IPS-18c (cell line): ENCODE data around the gene NRTN.
A peak's percentile ranks its signal among the peaks of the same experiment; 100 is the strongest.

Experiments used
- H3K4me3 ChIP-seq: 2 replicates; pipeline ENCODE4 v1.7.0; 2013; ENCODE audit warnings: low read depth, mild to moderate bottlenecking, low read length, moderate library complexity; ENCODE audit not compliant: insufficient read depth
- H3K9me3 ChIP-seq: one replicate; pipeline ENCODE4 v1.6.1; 2013; ENCODE audit warnings: mild to moderate bottlenecking, low read length, moderate library complexity; ENCODE audit not compliant: control insufficient read depth, insufficient read depth

NRTN gene

DNA sequence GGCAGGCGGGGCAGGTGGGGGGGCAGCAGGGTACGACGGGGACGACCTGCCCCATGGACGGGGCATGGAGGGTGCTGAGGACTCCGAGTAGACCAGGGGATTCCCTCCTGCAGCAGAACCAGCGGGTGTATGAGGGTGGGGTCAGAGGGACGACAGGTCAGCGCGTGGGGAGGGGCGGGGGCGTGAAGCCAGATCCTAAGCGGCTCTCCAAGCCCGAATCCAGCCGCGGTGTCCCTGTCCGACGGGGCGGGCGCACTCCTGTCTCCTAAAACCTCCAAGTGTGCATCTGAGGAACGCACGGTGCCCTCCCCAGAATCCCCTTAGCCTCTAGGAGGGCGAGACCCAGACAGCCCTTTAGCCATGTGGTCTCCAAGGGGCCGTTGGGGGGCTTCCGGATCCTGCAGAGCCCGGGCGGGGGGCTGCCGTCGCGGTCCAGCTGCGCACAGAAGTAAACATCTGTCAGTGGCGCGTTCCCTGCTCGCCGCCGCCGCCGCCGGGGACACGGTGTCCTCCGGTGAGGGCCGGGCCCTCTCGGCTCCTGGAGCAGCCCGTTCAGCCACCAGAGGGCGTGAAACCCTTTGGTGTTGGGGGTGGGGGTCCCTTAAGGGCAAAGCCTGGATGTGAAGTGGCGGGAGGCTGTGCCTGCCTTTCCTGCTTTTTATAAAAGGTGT is 730 bp downstream of the NRTN start:
- H3K4me3 ChIP-seq = peak overlapping the region; percentile 49
- H3K9me3 ChIP-seq = no peaks in the 10 kb centered on the region

DNA sequence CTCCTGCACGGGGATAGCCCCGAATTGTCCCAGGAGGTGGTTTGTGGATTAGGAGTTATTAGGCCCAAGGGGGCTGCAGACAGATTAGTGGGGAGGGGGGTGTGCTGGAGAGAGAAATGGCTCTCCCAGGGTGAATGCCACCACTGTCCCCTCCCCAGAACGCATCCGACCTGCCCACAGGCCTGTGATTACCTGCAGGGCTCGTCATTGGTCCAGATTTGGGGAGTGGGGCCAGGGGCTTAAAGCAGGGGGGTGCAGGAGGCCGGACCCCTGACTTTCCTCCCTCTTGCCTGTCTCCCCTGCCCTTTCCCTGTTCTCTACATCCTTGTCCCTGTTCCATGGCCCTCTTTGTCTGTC is 1.2 kb downstream of the NRTN start:
- H3K9me3 ChIP-seq = no peaks in the 10 kb centered on the region
- H3K4me3 ChIP-seq = peak overlapping the region; percentile 20; the same call in 1 of the 2 replicates

DNA sequence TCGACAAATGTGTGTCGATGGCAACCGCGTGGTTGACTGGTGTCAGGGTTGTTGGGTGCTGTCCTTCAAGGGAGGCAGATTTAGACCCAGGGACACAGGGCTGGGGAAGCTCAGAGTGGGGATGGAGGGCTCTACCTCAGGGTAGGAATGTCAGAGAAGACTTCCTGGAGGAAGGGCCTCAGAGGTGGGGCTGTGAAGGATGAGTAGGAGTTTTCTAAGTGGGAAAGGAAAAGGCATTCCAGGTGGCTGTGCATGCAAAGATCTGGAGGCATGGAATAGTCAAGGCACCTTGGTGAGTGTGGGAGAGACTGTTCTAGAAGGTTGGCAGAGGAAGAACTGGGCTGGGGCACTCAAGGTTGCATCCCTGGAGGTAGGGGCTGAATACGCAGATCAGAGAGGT is 2.0 kb downstream of the NRTN start:
- no peaks in the 10 kb centered on the region for H3K9me3 ChIP-seq
- no peak overlapping the region for H3K4me3 ChIP-seq

DNA sequence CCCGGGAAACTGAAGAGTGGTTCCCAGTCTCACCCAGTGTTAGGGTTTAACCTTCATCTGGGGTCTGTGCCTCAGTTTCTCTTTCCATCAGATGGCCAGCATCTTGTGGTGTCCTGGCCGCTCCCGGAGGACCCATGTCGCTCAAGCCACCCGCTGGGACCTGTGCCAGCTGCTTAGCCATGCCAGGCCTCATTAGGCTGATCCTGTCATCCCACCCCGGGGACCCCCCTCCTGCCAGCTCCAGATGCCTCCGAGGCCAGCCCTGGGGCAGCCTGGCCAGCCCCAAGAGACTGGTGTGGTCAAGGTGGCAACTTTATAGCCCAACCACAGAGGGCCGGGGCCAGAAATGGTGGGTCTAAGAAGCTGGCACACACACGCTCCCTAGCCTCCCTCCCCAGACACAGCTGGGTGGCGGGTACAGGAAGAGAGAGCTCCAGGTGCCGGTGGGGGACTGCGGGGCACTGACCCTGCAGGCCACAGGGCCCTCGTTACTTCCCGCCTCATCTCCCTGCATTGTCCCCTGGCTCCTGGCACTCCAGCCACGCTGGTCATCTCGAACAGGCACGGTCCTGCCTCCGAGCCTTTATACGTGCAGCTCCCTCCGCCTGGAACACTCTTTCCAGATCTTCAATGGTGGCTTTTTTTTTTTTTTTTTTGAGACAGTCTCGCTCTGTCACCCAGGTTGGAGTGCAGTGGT is 3.4 kb downstream of the NRTN start:
- H3K4me3 ChIP-seq = no peak overlapping the region
- H3K9me3 ChIP-seq = no peaks in the 10 kb centered on the region

DNA sequence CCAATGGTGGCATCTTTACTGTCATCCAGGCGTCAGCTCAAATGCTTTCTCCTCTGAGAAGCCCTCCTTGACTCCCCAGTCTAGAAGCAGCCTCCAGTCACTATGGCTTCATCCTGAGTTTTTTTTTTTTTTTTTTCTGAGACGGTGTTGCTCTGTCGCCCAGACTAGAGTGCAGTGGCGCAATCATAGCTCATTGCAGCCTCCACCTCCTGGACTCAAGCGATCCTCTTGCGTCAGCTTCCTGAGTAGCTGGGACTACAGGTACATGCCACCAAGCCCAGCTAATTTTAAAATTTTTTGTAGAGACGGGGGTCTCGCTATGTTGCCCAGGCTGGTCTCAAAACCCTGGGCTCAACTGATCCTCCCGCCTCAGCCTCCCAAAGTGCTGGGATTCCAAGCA is 4.2 kb downstream of the NRTN start:
- Histone ChIP-seq H3K4me3 (no peak overlapping the region), H3K9me3 (no peaks in the 10 kb centered on the region)

DNA sequence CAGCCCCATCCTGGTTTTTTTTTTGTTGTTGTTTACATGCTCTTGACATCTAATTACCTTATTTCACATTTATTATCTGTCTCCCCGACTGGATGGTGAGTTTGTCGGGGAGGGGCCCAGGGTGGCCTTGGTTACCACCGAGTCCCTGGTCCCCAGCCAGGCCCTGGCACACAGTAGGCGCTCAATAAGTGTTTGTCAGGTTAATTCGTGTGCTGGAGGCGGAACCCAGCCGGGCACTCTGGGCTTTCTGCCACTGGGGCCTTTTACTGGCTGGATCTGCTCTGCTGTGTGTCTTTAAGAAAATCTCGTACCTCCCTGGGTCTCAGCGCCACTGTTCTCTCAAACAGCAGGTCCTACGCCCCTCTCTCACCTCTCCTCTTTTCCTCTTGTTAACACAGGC is 4.6 kb downstream of the NRTN start:
- H3K4me3 ChIP-seq = no peak overlapping the region
- no peaks in the 10 kb centered on the region for H3K9me3 ChIP-seq

DNA sequence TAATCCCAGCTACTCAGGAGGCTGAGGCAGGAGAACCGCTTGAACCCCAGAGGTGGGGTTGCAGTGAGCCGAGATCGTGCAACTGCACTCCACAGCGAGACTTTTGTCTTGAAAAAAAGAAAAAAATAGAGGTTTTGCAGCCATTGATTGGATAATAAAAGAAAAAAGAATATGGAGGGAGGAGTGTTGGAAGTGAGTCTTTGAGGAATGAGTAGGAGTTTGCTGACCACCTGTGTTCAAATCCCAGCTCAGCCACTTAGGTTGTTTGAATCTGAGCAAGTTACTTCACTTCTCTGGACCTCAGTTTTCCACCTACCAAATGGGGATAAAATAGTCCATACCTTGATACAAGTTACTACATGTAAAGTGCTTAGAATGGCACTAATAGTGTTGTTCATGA is 6.2 kb downstream of the NRTN start:
- Histone ChIP-seq H3K4me3 (no peak overlapping the region), H3K9me3 (no peaks in the 10 kb centered on the region)

DNA sequence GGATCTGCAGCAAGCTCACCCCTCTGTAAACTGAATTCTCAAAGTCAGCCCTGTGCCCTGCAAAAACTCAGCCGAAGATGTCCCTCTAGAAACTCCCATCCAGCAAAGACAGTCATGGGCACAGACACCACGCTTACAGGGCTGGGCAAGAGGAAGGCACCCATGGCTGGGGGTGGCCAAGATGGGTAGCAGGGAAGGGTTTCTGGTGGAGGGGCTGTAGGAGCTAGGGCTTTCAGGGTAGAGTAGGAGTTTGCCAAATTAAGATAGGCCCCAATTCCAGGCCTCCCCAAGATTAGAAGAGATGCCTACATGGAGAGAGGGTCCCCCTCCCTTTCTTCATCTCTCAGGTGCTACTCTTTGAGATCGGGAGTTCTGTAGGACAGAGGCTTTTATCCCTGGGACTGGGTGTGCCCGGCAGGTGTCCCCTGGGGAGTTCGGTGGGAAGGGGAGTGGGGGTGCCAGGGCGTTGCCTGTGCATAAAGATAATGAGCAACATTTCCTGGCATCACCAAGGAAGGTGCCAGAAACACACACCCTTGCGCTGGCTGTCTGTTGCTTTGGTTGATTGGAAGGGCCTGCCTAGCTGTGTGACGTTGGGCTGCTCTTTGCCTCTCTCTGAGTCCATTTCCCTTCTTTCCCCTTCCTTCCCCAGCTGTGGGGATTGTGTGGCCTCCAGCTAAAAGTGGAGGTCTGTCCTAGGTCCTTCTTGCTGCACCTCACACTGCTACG is 9.4 kb downstream of the NRTN start:
- H3K4me3 ChIP-seq = no peak overlapping the region
- peaks cover 2% of the 10 kb centered on the region for H3K9me3 ChIP-seq

DNA sequence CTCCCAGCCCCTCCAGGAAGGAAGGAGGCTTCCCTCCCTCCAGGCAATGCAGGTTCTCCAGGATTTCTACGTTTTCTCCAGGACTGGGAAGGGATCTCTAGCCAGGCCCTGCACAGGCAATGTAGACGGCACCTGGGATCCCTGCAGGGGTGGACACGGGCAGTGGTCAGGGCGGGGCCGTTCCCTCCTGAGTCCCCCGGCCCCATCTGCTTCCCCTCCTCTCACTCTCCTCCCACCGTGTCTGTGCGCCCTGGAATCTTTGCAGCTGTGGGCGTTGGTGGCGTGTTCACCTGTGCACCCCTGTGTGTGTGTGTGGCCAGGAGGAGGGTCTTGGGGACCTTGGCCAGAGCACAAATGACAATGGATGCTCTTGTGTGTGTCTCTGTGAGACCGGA is 10.0 kb downstream of the NRTN start:
- peaks cover 2% of the 10 kb centered on the region for H3K9me3 ChIP-seq
- H3K4me3 ChIP-seq = no peak overlapping the region

DNA sequence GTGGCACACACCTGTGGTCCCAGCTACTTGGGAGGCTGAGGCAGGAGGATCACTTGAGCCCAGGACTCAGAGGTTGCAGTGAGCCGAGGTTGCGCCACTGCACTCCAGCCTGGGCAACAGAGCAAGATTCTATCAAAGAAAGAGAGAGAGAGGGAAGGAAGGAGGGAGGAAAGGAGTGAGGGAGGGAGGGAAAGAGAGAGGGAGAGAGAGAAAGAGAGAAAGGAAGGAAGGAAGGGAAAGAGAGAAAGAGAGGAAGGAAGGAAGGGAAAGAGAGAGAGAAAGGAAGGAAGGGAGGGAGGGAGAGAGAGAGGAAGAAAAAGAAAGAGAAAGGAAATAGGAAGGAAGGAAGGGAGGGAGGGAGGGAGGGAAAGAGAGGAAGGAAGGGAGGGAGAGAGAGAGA is 12.4 kb downstream of the NRTN start:
- H3K9me3 ChIP-seq = peaks cover 2% of the 10 kb centered on the region
- no peak overlapping the region for H3K4me3 ChIP-seq

DNA sequence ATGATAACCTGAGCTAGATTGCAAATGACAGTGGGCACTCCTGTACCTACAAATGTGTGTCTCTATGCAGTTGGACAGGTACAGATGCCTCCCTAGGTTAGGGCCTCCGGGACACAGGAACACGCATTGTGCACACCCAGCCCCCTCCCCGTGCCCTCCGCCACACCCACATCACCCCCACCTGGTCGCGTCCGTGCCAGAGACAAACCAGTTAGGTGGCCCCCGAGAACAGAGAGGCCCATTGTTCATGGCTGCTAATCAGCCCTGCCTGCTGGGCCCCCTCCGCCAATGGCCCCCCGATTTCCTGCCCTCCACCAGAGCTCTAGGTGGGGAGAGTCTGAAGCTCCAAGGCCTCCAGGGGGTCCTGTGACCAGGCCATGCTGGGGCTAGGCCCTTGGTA is 13.7 kb downstream of the NRTN start:
- peaks cover 2% of the 10 kb centered on the region for H3K9me3 ChIP-seq
- no peak overlapping the region for H3K4me3 ChIP-seq

DNA sequence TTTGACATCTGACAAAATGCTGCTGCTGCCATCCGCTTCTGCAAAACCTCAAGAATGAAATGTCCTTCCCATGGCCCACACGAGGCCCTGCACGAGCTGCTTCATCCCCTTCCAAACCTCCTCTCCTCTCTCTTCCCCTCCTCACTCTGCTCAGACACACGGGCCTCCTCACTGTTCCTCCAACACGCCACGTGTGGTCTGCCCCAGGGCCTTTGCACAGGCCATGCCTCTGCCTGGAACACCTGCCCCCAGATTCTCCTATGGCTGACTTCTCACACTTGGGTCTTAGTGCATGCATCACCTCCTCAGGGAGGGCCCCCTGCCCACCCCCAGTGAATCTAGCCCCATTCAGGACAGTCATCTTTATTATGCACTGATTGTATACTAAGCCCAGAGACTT is 15.9 kb downstream of the NRTN start:
- Histone ChIP-seq H3K9me3 (peaks cover 4% of the 10 kb centered on the region), H3K4me3 (no peak overlapping the region)

DNA sequence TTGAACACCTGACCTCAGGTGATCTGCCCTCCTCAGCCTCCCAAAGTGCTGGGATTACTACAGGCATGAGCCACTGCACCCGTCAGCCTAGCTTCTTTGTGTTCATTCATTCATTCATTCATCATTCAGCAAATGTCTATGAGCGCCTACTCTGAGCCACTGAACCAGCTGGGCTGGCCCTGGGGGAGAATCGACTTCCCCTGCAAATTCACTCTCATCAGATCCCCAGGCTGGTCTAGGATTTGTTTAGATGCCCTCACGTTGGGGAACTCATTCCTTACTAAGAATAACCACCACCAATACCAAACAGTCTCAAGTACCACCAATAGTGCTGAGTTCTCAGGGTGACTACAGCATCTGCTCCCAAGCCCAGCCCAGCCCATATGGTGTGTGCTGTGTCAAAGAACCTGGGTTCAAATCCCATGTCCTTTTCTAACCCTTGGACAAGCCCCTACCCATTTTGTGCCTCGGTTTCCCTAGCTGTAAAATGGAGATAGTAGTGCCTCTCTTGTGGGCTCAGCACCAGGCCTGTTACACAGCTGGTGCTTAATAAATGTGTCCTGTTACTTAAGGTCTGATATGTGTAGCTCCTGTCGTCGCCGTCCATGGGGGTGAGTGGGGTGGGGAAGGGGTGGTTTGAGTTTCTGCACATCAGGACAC is 16.8 kb downstream of the NRTN start:
- Histone ChIP-seq H3K9me3 (peaks cover 4% of the 10 kb centered on the region), H3K4me3 (no peak overlapping the region)

DNA sequence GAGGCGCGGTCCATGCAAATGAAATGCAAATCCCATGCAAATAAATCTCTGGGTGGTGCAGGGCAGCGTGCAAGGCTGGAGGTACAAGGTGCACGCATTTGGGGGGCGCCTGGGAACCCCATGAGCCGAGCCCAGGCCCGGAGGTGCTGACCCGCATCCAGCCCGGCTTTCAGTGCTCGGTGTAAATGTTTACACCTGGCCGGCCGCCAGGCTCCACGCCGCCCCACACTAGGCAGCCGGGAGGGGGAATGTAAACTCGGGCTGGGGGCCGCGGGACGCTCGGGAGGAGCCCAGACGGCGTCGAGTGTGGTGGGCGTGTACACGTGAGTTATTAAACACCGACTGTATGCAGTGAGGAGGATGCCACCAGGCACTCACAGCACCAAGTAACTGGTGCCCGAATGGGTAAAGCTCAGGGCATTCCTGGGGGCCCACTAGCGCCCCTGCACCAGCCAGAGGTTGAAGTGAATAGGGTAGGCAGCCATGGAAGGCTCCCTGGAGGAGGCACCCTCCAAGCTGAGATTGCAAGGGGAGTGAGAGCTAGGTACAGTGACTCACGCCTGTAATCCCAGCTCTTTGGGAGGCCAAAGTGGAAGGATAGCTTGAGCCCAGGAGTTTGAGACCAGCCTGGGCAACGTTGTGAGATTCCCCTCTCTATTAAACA is 17.4 kb downstream of the NRTN start:
- H3K4me3 ChIP-seq = no peak overlapping the region
- peaks cover 4% of the 10 kb centered on the region for H3K9me3 ChIP-seq

DNA sequence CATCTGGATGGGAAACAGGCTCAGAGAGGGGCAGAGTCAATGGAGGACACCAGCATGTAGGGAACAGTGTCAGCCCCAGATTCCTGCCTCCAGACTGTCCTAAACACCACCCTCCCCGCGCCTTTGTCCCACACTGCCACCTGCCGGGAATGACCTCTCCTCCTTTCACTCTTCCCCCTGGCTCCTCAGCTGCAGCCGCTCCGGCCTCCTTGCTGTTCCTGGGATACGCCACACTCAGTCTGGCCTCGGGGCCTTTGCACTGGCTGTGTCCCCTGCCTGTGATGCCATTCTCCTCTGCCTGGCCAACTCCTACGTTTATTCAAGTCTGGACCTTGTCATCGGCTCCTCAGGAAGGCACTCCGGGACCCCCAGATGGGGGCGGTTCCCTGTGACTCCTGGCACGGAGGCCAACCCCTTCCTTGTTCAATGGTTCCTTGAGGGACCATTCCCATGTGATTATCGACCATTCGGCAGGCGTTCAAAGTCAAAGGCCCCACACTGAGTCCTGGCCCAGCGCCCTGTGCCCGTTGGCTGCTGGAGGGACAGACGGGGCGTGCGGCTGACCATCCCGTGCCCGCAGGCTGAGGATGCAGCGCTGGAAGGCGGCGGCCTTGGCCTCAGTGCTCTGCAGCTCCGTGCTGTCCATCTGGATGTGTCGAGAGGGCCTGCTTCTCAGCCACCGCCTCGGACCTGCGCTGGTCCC is 18.9 kb downstream of the NRTN start:
- H3K9me3 ChIP-seq = peaks cover 4% of the 10 kb centered on the region

DNA sequence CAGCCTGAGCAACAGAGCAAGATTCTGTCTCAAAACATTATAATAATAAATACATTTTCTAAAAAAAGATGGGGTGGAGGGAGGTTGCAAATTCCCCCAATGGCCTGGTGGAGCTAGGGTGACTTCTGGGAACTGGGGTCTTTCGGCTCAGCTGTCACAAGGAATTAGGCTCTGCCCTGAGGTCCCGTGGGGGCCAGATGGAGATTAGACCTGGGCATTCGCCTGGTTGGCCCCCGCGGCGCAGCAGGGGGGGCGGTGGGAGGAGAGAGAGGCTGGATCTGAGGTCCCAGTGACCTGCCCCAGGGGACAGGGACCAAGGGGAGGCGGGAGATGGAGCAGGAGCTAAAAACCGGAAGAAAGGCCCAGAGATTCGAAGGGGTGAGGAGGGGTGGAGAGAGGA is 19.9 kb downstream of the NRTN start:
- Histone ChIP-seq H3K9me3 (peaks cover 2% of the 10 kb centered on the region), H3K4me3 (no peak overlapping the region)

More for the DNA sequence above, 18.9 kb downstream of the NRTN start:
- no peak overlapping the region for H3K4me3 ChIP-seq

DNA sequence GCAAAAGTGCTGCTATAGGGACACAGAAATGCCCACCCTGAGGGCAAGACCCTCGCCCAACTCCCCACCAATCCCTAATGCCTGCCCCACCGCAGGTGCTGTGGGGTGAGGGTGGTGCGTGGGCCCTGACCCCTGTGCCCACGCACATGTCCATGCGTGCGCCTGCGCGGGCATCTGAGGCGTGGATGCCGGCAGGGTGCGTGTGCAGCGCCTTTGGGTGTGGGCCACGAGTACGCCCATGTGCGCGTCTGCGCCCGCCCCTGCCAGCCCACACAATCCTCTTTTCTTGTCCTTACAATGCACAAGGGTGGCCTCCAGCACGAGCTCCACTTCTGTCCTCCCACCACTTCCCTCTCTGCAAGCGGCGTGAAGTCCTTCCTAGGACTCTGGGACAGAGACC is 20.3 kb downstream of the NRTN start:
- H3K4me3 ChIP-seq = no peak overlapping the region

More for the DNA sequence above, 20.3 kb downstream of the NRTN start:
- peaks cover 2% of the 10 kb centered on the region for H3K9me3 ChIP-seq
